Esophagus squamous epithelium (tissue), 4 donors: Measurements from ENCODE around the gene TYRO3.

Source experiments
- POLR2A ChIP-seq, 4 donors: fragments of 450-650 bp; IDR thresholded peaks; one replicate each; pipeline ENCODE4 v1.6.1; 2017; ENCODE audit warnings: antibody characterized with exemption in 4 of 4, mild to moderate bottlenecking in 4 of 4, moderate library complexity in 3 of 4
- TF ChIP-seq, protein P1 (sequence below), 6 experiments: fragments of 450-650 bp in 4 of 6; fragments of 200-600 bp in 2 of 6; sonication (generic) in 2 of 6; IDR thresholded peaks; one replicate each; pipeline ENCODE4 v1.5.1; 2016 to 2019; ENCODE audit warnings: antibody characterized with exemption in 6 of 6, mild to moderate bottlenecking in 4 of 6, moderate library complexity in 4 of 6

DNA sequence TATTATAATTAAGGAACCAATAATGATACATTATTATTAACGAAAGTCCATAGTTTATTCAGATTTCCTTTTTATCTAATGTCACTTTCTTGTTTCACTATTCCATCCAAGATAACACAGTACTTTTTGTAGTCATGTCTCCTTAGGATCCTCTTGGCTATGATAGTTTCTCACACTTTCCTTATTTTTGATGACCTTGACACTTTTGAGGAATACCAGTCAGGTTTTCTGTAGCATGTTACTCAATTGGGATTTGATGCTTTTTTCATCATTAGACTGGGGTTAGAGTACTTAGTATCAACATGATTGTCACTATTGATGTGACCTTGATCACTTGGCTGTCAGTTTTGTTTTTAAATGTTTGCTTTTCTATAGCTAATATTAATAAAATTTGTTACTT is 68.2 kb downstream of the TYRO3 start:
- TF ChIP-seq, protein P1, sequence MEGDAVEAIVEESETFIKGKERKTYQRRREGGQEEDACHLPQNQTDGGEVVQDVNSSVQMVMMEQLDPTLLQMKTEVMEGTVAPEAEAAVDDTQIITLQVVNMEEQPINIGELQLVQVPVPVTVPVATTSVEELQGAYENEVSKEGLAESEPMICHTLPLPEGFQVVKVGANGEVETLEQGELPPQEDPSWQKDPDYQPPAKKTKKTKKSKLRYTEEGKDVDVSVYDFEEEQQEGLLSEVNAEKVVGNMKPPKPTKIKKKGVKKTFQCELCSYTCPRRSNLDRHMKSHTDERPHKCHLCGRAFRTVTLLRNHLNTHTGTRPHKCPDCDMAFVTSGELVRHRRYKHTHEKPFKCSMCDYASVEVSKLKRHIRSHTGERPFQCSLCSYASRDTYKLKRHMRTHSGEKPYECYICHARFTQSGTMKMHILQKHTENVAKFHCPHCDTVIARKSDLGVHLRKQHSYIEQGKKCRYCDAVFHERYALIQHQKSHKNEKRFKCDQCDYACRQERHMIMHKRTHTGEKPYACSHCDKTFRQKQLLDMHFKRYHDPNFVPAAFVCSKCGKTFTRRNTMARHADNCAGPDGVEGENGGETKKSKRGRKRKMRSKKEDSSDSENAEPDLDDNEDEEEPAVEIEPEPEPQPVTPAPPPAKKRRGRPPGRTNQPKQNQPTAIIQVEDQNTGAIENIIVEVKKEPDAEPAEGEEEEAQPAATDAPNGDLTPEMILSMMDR (IDR thresholded peaks at IDR 0.05), result no peak
- TF ChIP-seq POLR2A (IDR thresholded peaks at IDR 0.05), result no peak
